Endometrium (tissue), 2 donors: ENCODE data around the gene MEGF6.

Experiments
- FAIRE-seq: peaks from 2 replicates; lab custom pipeline; 2012; peaks lifted over from hg19 to GRCh38; lab: Jason Lieb, UNC
- donor health status: control.
- donor health status: control.

Gene MEGF6

DNA sequence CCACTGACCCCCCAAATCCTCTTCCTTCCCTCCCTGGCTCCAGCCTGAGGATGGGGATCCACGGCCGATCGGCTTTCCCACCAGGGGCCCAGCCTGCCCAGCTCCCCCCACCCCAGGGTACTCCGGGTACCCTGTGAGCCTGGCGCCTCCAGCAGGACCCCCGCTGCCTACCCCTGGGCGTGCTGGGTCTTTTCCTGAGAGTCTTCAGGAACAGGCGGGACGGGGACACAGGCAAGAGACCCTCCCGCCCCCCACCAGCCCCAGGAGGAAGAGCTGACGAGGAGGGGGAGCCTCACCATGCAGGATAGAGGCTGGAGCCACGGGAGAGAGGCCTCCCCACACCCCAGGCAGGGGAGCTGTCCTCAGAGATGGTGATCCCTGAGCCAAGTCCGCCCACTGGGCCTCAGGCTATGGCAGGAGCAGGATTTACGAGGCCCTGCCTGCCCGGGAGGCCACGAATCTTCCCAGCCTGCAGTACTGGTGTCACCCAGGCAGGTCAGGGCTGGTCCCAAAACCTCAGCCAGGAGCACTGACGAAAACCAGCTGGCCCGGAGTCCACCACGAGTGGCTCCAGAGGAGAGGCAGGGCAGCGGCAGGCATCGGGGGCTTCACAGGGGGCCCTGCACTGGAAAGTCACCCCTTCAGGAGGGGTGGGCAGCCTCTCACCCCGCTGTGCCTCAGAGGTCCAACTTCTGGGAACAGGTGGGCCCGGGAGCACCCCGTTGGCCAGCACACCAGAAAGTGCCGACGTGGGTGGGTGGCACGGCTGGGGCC lies 58.0 kb downstream of the MEGF6 start:
- no peak for FAIRE-seq

DNA sequence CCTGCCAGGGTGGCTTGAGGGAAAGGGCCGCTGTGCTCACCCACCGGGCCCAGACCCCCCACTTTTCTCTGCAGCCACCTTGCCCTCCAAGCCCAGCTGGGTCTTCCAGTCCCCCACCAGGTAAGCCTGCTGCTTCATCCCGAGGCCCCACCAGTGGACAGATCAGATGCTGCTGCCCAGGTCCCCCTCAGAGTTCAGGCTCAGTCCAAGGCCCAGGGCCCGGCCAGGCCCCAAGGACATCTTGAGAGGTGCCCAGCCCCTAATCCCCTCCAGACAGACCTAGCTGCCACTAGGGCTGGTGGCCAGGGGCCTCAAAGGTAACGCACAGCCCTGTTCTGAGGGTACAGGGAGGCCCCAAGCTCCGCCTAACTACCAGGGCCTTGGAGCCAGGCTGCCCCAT lies 58.6 kb downstream of the MEGF6 start:
- FAIRE-seq, result no peak

GRCh38 chr1:3552176-3552575 lies 59.1 kb downstream of the MEGF6 start:
- FAIRE-seq, result no peak

DNA sequence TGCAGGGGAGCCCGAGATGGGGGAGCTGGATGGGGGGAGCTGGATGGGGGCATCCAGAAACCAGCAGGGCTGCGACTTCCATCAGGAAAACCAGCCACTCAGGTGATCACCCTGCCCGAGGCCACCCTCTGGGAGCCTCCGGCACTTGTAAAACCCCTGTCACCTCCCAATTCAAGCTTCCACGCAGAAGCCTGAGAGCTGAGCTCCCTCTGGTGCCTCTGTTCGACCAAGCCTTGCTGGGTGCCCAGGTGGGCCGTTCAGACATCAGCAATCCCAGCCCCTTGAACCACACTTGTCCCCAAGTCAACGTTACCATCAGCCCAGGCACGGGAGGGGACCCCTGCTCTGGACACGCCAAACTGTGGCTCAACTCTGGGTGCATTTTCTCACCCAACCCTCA lies 59.6 kb downstream of the MEGF6 start:
- FAIRE-seq, result no peak

DNA sequence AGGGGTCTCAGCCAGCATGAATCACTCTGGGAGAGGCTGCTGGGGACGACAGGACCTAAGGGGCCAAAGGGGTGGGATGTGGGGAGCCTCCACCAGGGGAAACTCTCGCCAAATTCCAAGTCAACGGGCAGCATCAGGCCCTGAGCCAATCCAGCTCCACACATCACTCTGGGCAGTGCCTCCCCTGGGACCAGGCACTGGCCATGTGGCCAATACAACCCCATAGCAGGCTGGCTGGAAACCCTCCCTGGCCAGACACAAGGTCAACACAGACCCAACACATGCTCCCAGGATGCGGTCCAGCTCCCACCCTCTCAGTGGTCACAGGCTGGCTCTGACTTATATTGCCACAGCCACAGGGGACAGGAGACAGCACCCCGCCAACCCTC lies 60.0 kb downstream of the MEGF6 start:
- FAIRE-seq, result no peak

DNA sequence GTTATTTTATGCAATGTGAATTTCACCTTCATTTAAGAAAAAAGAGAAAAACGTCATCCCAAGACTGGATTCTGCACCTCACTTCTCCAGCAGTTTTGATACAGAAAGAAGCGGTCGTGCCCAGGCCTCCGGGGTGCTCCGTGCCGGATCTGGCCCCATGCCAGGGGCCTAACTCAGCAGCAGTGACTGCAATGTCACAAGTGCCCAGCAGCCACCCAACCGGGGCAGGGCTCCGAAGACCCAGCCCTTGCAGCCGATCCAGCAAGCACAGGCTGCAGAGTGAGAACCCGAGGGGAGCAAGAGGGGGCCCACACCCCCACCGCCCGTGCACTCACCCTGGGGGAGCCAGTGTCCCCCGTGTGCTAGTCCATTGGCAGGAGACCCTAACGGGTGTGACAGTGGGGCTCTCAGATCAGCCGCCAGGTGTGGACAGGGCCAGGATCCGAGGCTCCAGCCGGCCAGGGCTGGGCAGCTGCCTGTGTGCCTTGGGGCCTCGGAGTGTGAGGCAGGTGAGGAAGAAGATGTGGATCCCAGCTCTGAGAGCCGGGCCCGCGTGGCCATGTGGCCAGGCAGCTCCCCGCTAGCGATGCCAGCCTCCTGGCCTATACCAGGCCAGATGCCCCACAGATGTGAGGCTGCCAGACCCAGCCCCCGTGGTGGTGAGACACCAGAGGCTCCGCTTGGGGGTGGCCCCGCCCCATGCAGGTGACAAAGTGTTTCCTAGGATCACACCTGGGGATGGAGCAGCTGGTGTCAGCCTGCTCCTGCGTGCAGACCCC lies 60.6 kb downstream of the MEGF6 start:
- FAIRE-seq, result no peak

GRCh38 chr1:3548895-3549294 lies 62.4 kb downstream of the MEGF6 start:
- no peak for FAIRE-seq

GRCh38 chr1:3548156-3548893 lies 63.0 kb downstream of the MEGF6 start:
- FAIRE-seq, result no peak

- FAIRE-seq, result no peak
Measured at GRCh38 chr1:3547055-3548005, 64.0 kb downstream of the MEGF6 start.

DNA sequence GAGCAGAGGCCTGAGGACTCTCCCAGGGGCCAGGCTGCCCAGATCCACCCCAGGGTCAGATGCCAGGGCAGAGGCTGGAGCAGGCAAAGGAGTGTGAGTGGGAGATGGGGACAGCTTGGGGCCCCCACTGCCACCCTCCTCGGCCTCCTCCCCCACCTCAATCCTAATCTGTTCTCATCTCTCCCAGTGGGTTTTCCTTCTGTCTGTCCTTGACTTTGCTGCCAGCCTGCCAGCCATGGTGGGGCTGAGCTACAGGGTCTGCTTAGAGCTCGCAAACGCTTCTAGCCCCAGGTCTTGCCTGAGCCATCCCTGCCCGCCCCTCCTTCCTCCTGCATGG lies 65.3 kb downstream of the MEGF6 start:
- FAIRE-seq, result no peak

- no peak for FAIRE-seq
Measured at GRCh38 chr1:3545363-3546047, 65.8 kb downstream of the MEGF6 start.

GRCh38 chr1:3544040-3544977 lies 67.0 kb downstream of the MEGF6 start:
- FAIRE-seq, result no peak

- FAIRE-seq, result no peak
Measured at GRCh38 chr1:3543076-3544039, 68.0 kb downstream of the MEGF6 start.

GRCh38 chr1:3542676-3543075 lies 68.6 kb downstream of the MEGF6 start:
- FAIRE-seq, result no peak

- no peak for FAIRE-seq
Measured at GRCh38 chr1:3541936-3542335, 69.4 kb downstream of the MEGF6 start.

DNA sequence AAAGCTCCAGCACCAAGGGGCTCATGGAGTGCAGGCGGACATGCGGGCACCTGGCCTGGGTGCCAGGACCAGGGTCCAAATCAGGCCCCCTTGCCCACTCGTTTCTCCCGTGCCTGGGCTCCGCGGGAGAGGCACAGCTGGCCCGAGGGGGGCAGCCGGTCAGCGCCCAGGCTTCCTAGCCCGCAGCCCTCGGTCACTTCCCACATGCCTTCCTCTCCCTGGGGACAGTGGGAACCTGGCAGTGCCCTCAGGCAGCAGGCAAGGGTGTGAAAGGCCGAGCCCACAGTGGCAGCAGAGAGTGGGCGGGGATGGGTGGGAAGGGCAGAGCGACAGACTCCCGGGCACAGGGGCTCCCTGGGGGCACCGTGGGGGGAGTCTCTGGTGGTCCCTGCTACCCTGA lies 69.8 kb downstream of the MEGF6 start:
- FAIRE-seq, result no peak

DNA sequence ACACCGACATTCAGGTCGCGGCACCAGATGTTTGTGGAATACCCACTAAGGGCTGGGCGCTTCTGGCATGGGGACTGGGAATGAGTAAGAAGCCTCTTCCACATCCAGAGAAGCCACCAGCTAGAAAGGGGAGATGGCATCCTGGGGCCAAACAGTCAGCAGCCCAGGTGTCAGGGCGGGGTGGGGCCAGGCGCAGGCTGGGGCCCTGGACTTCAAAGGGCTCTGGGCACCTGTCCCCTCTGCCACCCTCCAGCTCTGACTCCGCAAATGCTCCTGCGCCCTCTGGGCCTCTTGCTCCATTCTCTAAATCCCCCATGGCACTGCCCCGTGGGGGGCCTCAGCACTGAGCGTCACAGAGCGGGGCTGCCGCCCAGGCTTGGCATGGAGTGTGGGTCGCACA lies 70.4 kb downstream of the MEGF6 start:
- no peak for FAIRE-seq

DNA sequence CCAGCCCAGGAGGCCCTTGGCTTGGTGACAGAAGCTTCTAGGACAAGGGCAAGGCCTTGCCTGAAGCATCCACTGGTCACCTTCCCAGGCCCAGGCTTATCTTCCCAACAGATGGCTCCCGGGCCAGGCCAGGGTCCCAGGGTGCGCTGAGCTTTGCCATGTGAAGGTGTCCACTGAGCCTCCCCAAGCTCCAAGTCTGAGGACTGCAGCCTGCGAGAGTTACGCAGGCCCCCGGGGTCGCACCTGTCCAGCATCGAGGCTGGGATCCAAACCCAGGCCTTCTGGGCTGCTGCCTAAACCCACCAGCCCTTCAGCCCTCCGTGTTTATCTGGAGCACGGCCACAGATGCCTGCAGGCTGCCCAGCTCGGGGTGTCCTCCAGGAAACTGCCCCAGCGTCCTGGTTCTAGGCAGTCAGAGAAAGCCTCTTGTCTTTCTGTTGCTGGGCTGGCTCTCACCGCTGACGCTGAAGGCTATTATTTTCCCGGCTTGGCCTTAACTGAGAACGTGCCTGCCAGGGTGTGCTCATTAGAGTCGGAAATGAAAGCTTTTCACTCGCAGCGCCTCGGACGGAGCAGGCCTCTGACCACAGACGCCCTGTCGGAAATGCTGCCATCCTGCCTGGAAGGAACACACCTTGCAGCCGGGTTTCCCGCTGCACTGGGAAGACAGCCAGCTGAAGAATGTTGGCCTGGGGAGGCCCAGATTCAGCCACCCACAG lies 71.4 kb downstream of the MEGF6 start:
- FAIRE-seq, result no peak
